ENCODE results near the gene HILPDA.

Gene HILPDA

DNA sequence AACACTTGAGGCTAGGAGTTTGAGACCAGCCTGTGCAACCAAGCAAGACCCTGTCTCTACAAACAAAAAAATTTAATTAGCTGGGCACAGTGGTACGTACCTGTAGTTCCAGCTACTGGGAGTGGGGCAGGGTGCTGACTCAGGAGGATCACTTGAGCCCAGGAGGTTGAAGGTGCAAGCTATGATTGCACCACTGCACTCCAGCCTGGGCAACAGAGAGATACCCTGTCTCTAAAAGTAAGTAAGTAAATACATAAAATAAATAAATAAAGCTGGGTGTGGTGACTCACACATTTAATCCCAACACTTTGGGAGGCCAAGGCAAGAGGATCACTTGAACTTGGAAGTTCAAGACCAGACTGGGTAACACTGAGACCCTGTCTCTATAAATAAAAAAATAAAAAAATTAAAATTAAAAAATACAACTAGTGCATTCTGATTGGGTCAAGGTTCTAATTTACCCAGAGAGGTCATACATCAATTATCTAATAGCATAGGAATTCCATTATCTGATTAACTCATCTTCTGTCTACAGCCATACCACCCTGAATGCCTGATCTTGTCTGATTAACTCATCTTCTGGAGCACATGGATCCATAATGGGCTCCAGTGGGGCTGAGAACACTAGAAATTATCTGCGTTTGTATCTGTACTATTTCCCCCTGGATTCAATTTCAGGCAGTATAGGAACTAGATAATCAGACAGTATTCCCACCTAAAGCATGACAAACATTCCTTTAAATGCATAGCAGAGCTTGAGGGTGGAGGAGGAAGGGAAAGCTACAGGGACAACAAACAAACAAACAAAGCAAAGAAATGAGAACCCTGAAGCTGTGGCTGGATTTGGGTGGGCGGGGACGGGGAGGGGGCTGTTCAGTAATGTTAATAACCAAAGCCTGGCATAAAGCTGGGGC lies 21.0 kb upstream of the HILPDA start:
- Histone ChIP-seq H3K4me3 (ENCODE audit: low read length) (no peak overlapping the region), H3K4me2 (ENCODE audit: low read length) (no peak overlapping the region), H3K27me3 (ENCODE audit: control insufficient read depth, insufficient read depth, low read length) (peaks cover 47% of the 10 kb centered on the region), H3K36me3 (ENCODE audit: insufficient read depth, low read length) (no peaks in the 10 kb centered on the region), H3K4me1 (ENCODE audit: control insufficient read depth, insufficient read depth, low read length) (no peaks in the 10 kb centered on the region), H3K9me3 (replicated peaks; ENCODE audit: low read length) (no peaks in the 10 kb centered on the region), H3K9ac (ENCODE audit: low read depth, low read length) (no peak overlapping the region)

GRCh38 chr7:128435327-128435686 lies 20.4 kb upstream of the HILPDA start:
- Histone ChIP-seq H3K4me1 (ENCODE audit: control insufficient read depth, insufficient read depth, low read length) (no peaks in the 10 kb centered on the region), H3K9me3 (replicated peaks; ENCODE audit: low read length) (no peaks in the 10 kb centered on the region), H3K4me2 (ENCODE audit: low read length) (no peak overlapping the region), H3K36me3 (ENCODE audit: insufficient read depth, low read length) (no peaks in the 10 kb centered on the region), H3K4me3 (ENCODE audit: low read length) (no peak overlapping the region), H3K9ac (ENCODE audit: low read depth, low read length) (no peak overlapping the region), H3K27me3 (ENCODE audit: control insufficient read depth, insufficient read depth, low read length) (peaks cover 46% of the 10 kb centered on the region)

GRCh38 chr7:128437426-128438332 lies 18.0 kb upstream of the HILPDA start:
- Histone ChIP-seq H3K9me3 (replicated peaks; ENCODE audit: low read length) (no peaks in the 10 kb centered on the region), H3K27me3 (ENCODE audit: control insufficient read depth, insufficient read depth, low read length) (peaks cover 38% of the 10 kb centered on the region), H3K9ac (ENCODE audit: low read depth, low read length) (no peak overlapping the region), H3K4me2 (ENCODE audit: low read length) (no peak overlapping the region), H3K4me3 (ENCODE audit: low read length) (no peak overlapping the region), H3K4me1 (ENCODE audit: control insufficient read depth, insufficient read depth, low read length) (no peaks in the 10 kb centered on the region), H3K36me3 (ENCODE audit: insufficient read depth, low read length) (no peaks in the 10 kb centered on the region)

DNA sequence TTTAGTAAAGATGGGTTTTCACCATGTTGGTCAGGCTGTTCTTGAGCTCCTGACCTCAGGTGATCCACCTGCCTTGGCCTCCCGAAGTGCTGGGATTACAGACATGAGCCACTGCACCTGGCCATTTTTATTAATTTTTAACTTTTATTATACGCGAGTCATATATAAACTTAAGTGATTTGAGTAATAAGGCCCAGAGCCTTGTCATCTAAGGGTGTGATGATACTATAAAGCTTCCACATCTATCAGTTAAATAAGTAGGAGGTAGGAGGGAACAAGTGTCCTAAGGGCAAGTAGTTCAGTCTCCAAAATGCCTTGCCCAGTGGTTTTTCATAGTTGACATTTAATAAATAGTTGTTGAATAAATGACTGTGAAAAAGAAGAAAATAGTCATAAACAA lies 13.3 kb upstream of the HILPDA start:
- H3K9me3 ChIP-seq (replicated peaks; ENCODE audit: low read length) = no peaks in the 10 kb centered on the region
- H3K36me3 ChIP-seq (ENCODE audit: insufficient read depth, low read length) = no peaks in the 10 kb centered on the region
- no peak overlapping the region for H3K4me2 ChIP-seq (ENCODE audit: low read length)
- no peak overlapping the region for H3K4me3 ChIP-seq (ENCODE audit: low read length)
- H3K4me1 ChIP-seq (ENCODE audit: control insufficient read depth, insufficient read depth, low read length) = no peaks in the 10 kb centered on the region
- H3K27me3 ChIP-seq (ENCODE audit: control insufficient read depth, insufficient read depth, low read length) = peaks cover 19% of the 10 kb centered on the region
- H3K9ac ChIP-seq (ENCODE audit: low read depth, low read length) = no peak overlapping the region

GRCh38 chr7:128443831-128444600 lies 11.7 kb upstream of the HILPDA start:
- no peaks in the 10 kb centered on the region for H3K9me3 ChIP-seq (replicated peaks; ENCODE audit: low read length)
- no peaks in the 10 kb centered on the region for H3K36me3 ChIP-seq (ENCODE audit: insufficient read depth, low read length)
- peaks cover 4% of the 10 kb centered on the region for H3K27me3 ChIP-seq (ENCODE audit: control insufficient read depth, insufficient read depth, low read length)
- H3K4me1 ChIP-seq (ENCODE audit: control insufficient read depth, insufficient read depth, low read length) = no peaks in the 10 kb centered on the region
- no peak overlapping the region for H3K4me3 ChIP-seq (ENCODE audit: low read length)
- no peak overlapping the region for H3K9ac ChIP-seq (ENCODE audit: low read depth, low read length)
- H3K4me2 ChIP-seq (ENCODE audit: low read length) = no peak overlapping the region

- no peak overlapping the region for H3K4me2 ChIP-seq (ENCODE audit: low read length)
- H3K27me3 ChIP-seq (ENCODE audit: control insufficient read depth, insufficient read depth, low read length) = peaks cover under 1% of the 10 kb centered on the region
- no peak overlapping the region for H3K4me3 ChIP-seq (ENCODE audit: low read length)
- H3K36me3 ChIP-seq (ENCODE audit: insufficient read depth, low read length) = no peaks in the 10 kb centered on the region
- H3K9ac ChIP-seq (ENCODE audit: low read depth, low read length) = no peak overlapping the region
- no peaks in the 10 kb centered on the region for H3K4me1 ChIP-seq (ENCODE audit: control insufficient read depth, insufficient read depth, low read length)
- H3K9me3 ChIP-seq (replicated peaks; ENCODE audit: low read length) = no peaks in the 10 kb centered on the region
Observed at GRCh38 chr7:128446306-128446705, 9.4 kb upstream of the HILPDA start.

DNA sequence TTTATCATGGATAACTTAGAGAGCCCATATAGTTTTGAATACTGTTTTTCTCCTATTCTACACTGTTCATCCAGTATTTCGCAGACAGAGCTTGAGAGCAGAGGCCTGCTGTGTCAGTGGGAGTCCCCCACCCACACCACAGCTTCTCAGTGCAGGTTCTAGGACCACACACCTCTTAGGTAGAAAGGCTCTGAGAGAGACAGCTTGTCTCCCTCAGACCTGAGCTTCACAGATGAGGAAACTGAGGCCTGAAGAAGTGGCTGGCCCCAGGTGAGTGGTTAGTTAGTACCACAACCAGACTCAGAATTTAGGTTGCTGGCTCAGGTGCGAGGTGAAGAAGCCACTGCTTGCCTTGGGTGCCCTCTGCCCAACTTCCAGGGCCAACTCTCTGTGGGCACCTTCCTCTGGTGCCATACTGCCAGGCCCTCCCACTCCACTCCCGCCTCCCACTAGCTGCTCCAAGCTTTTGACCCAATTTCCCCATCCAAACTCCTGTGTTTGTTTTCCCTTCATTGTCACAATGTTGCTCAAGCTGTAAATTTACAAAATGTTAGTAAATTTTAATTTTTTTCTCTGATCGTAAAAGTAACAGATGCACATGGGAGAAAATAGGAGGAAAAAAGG lies 7.6 kb upstream of the HILPDA start:
- Histone ChIP-seq H3K36me3 (ENCODE audit: insufficient read depth, low read length) (no peaks in the 10 kb centered on the region), H3K4me2 (ENCODE audit: low read length) (no peak overlapping the region), H3K4me3 (ENCODE audit: low read length) (no peak overlapping the region), H3K27me3 (ENCODE audit: control insufficient read depth, insufficient read depth, low read length) (peaks cover 12% of the 10 kb centered on the region), H3K4me1 (ENCODE audit: control insufficient read depth, insufficient read depth, low read length) (no peaks in the 10 kb centered on the region), H3K9me3 (replicated peaks; ENCODE audit: low read length) (no peaks in the 10 kb centered on the region), H3K9ac (ENCODE audit: low read depth, low read length) (no peak overlapping the region)

- no peaks in the 10 kb centered on the region for H3K36me3 ChIP-seq (ENCODE audit: insufficient read depth, low read length)
- no peak overlapping the region for H3K4me3 ChIP-seq (ENCODE audit: low read length)
- no peak overlapping the region for H3K4me2 ChIP-seq (ENCODE audit: low read length)
- H3K4me1 ChIP-seq (ENCODE audit: control insufficient read depth, insufficient read depth, low read length) = peaks cover 2% of the 10 kb centered on the region
- peaks cover 12% of the 10 kb centered on the region for H3K27me3 ChIP-seq (ENCODE audit: control insufficient read depth, insufficient read depth, low read length)
- no peak overlapping the region for H3K9ac ChIP-seq (ENCODE audit: low read depth, low read length)
- no peaks in the 10 kb centered on the region for H3K9me3 ChIP-seq (replicated peaks; ENCODE audit: low read length)
Observed at GRCh38 chr7:128448751-128449302, 6.9 kb upstream of the HILPDA start.

- no peak overlapping the region for H3K9ac ChIP-seq (ENCODE audit: low read depth, low read length)
- H3K9me3 ChIP-seq (replicated peaks; ENCODE audit: low read length) = no peaks in the 10 kb centered on the region
- H3K27me3 ChIP-seq (ENCODE audit: control insufficient read depth, insufficient read depth, low read length) = peaks cover 12% of the 10 kb centered on the region
- H3K4me3 ChIP-seq (ENCODE audit: low read length) = no peak overlapping the region
- H3K4me2 ChIP-seq (ENCODE audit: low read length) = no peak overlapping the region
- peaks cover 18% of the 10 kb centered on the region for H3K4me1 ChIP-seq (ENCODE audit: control insufficient read depth, insufficient read depth, low read length)
- no peaks in the 10 kb centered on the region for H3K36me3 ChIP-seq (ENCODE audit: insufficient read depth, low read length)
Observed at GRCh38 chr7:128450409-128450808, 5.3 kb upstream of the HILPDA start.

DNA sequence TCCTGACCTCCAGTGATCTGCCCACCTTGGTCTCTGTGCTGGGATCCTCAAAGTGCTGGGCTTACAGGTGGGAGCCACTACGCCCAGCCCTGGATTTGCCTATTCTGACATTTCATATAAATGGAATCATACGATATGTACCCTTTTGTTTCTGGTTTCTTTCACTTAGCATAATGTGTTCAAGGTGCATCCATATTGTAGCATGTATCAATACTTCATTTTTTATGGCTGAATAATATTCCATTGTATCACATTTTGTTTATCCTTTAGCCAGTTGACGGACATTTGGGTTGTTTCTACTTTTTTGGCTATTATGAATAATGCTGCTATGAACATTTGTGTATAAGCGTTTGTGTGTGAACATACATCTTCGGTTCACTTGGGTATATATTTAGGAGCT lies 4.8 kb upstream of the HILPDA start:
- Histone ChIP-seq H3K9me3 (replicated peaks; ENCODE audit: low read length) (no peaks in the 10 kb centered on the region), H3K4me2 (ENCODE audit: low read length) (no peak overlapping the region), H3K4me3 (ENCODE audit: low read length) (no peak overlapping the region), H3K4me1 (ENCODE audit: control insufficient read depth, insufficient read depth, low read length) (peaks cover 18% of the 10 kb centered on the region), H3K9ac (ENCODE audit: low read depth, low read length) (no peak overlapping the region), H3K27me3 (ENCODE audit: control insufficient read depth, insufficient read depth, low read length) (peaks cover 12% of the 10 kb centered on the region), H3K36me3 (ENCODE audit: insufficient read depth, low read length) (no peaks in the 10 kb centered on the region)

Data from skeletal muscle satellite cell (primary cell).